Measurements from ENCODE around the gene IMP3. TPM values are rescaled to one million over a fixed set of nuclear protein-coding genes. Genes with fewer than 3 reads are reported as not detected.

Gene IMP3
- total RNA-seq, 4 donors from 2014 or later: 139 to 273 (median 180) TPM

- Histone ChIP-seq H3K4me3 (no peak overlapping the region), H3K27ac (no peak overlapping the region), H3K27me3 (no peaks in the 10 kb centered on the region), H3K9me3 (no peaks in the 10 kb centered on the region), H3K4me1 (peaks cover 41% of the 10 kb centered on the region), H3K36me3 (peaks cover 9% of the 10 kb centered on the region)
- 51% methylated on average over 2 of the region's 8 CpGs for WGBS
- TF ChIP-seq POLR2AphosphoS5 (IDR thresholded peaks at IDR 0.05): no peak
- TF ChIP-seq EP300 (IDR thresholded peaks at IDR 0.05): no peak
- no peak for TF ChIP-seq POLR2A (IDR thresholded peaks at IDR 0.05)
- TF ChIP-seq CTCF (IDR thresholded peaks at IDR 0.05): no peak
- no peak for DNase-seq (ENCODE audit: low spot score in 2 of 2)
Observed at GRCh38 chr15:75674366-75674765, 34.3 kb upstream of the IMP3 start.

GRCh38 chr15:75673426-75674235 lies 33.6 kb upstream of the IMP3 start:
- Histone ChIP-seq H3K36me3 (peaks cover 9% of the 10 kb centered on the region), H3K27me3 (no peaks in the 10 kb centered on the region), H3K4me3 (no peak overlapping the region), H3K27ac (peak overlapping the region; percentile 65), H3K9me3 (no peaks in the 10 kb centered on the region), H3K4me1 (peaks cover 48% of the 10 kb centered on the region)
- no peak for DNase-seq (ENCODE audit: low spot score in 2 of 2)
- TF ChIP-seq POLR2A (IDR thresholded peaks at IDR 0.05) (no peak), POLR2AphosphoS5 (IDR thresholded peaks at IDR 0.05) (no peak), CTCF (IDR thresholded peaks at IDR 0.05) (no peak), EP300 (IDR thresholded peaks at IDR 0.05) (no peak)
- WGBS: 52% methylated on average over 6 of the region's 10 CpGs

GRCh38 chr15:75672646-75673425 lies 32.8 kb upstream of the IMP3 start:
- H3K9me3 ChIP-seq: no peaks in the 10 kb centered on the region
- H3K36me3 ChIP-seq: peaks cover 9% of the 10 kb centered on the region
- TF ChIP-seq CTCF (IDR thresholded peaks at IDR 0.05): no peak
- H3K4me3 ChIP-seq: no peak overlapping the region
- WGBS: 36% methylated on average over 14 of the region's 14 CpGs
- no peak for DNase-seq (ENCODE audit: low spot score in 2 of 2)
- no peaks in the 10 kb centered on the region for H3K27me3 ChIP-seq
- peaks cover 56% of the 10 kb centered on the region for H3K4me1 ChIP-seq
- peak overlapping the region; percentile 65 for H3K27ac ChIP-seq

- H3K27me3 ChIP-seq: no peaks in the 10 kb centered on the region
- 71% methylated on average over 7 of the region's 11 CpGs for WGBS
- TF ChIP-seq POLR2A (IDR thresholded peaks at IDR 0.05): no peak
- peak overlapping the region; percentile 65 for H3K27ac ChIP-seq
- H3K4me1 ChIP-seq: peaks cover 65% of the 10 kb centered on the region
- H3K4me3 ChIP-seq: no peak overlapping the region
- DNase-seq (ENCODE audit: low spot score in 2 of 2): no peak
- H3K36me3 ChIP-seq: peaks cover 9% of the 10 kb centered on the region
- no peaks in the 10 kb centered on the region for H3K9me3 ChIP-seq
Observed at GRCh38 chr15:75671730-75672602, 31.9 kb upstream of the IMP3 start.

GRCh38 chr15:75669879-75670212 lies 29.8 kb upstream of the IMP3 start:
- H3K27ac ChIP-seq: peak overlapping the region; percentile 81
- no peaks in the 10 kb centered on the region for H3K36me3 ChIP-seq
- peaks cover 80% of the 10 kb centered on the region for H3K4me1 ChIP-seq
- no peak overlapping the region for H3K4me3 ChIP-seq
- 66% methylated on average over 5 of the region's 6 CpGs for whole genome bisulfite sequencing
- no peak for DNase-seq (ENCODE audit: low spot score in 2 of 2)
- no peaks in the 10 kb centered on the region for H3K27me3 ChIP-seq
- TF ChIP-seq CTCF (IDR thresholded peaks at IDR 0.05) (no peak), POLR2AphosphoS5 (IDR thresholded peaks at IDR 0.05) (no peak), EP300 (IDR thresholded peaks at IDR 0.05) (no peak), POLR2A (IDR thresholded peaks at IDR 0.05) (no peak)
- no peaks in the 10 kb centered on the region for H3K9me3 ChIP-seq
